SK-N-SH (cell line): Measurements from ENCODE around the gene CD101. TPM values are rescaled to one million over a fixed set of nuclear protein-coding genes. Genes with fewer than 3 reads are reported as not detected.

ENCODE experiments used
- CTCF ChIA-PET: fragments of 300-600, 350-600 bp; formaldehyde crosslinking; extraction: SDS; loops from one replicate; lab custom pipeline; 2021; lab: Yijun Ruan, JAX
- POLR2A ChIA-PET: fragments of 350-600 bp; sonication (Branson Sonifier 250); formaldehyde crosslinking; extraction: SDS; loops from one replicate; lab custom pipeline; 2020; ENCODE audit warnings: antibody characterized with exemption, inconsistent platforms; lab: Yijun Ruan, JAX
- DNase-seq: peaks from one replicate; pipeline ENCODE4 v3.0.0; 2012
- H2AFZ ChIP-seq: fragments of 200-600 bp; sonication (generic); 2 replicates; pipeline ENCODE4 v1.8.1; 2016; ENCODE audit warnings: antibody characterized with exemption, mild to moderate bottlenecking, low read depth
- H3F3A ChIP-seq: fragments of 200-600 bp; sonication (generic); replicated peaks from 2 replicates; pipeline ENCODE3; 2016; ENCODE audit warnings: antibody characterized with exemption, mild to moderate bottlenecking; ENCODE audit not compliant: insufficient read depth
- H3K27ac ChIP-seq, 2 experiments: fragments of 200-500 bp in 1 of 2; fragments of 200-600 bp in 1 of 2; sonication (Bioruptor generic) in 1 of 2; sonication (generic), shearing (Covaris generic) in 1 of 2; 2 replicates each; pipeline versions ENCODE4 v1.5.1 to v1.6.1; 2014 to 2016; ENCODE audit warnings: low read depth in 2 of 2, inconsistent platforms in 1 of 2, low read length in 1 of 2, mild to moderate bottlenecking in 1 of 2, mixed read lengths in 1 of 2
- H3K27me3 ChIP-seq: fragments of 200-600 bp; sonication (generic), shearing (Covaris generic); 2 replicates; pipeline ENCODE4 v1.6.1; 2016; ENCODE audit warnings: mixed run types; ENCODE audit not compliant: insufficient read depth
- H3K36me3 ChIP-seq, 2 experiments: fragments of 200-500 bp in 1 of 2; fragments of 200-600 bp in 1 of 2; sonication (Bioruptor generic) in 1 of 2; sonication (generic) in 1 of 2; replicated peaks in 1 of 2; 2 replicates each; pipeline versions ENCODE3 to v1.5.1; 2014 to 2016; ENCODE audit warnings: low read length in 1 of 2, mild to moderate bottlenecking in 1 of 2; ENCODE audit not compliant: insufficient read depth in 2 of 2, control insufficient read depth in 1 of 2
- H3K4me1 ChIP-seq, 2 experiments: fragments of 200-500 bp in 1 of 2; fragments of 200-600 bp in 1 of 2; sonication (Bioruptor generic) in 1 of 2; sonication (generic), shearing (Covaris generic) in 1 of 2; 2 replicates each; pipeline versions ENCODE4 v1.5.1 to v1.6.1; 2014 to 2016; ENCODE audit warnings: low read depth in 1 of 2, low read length in 1 of 2, mixed run types in 1 of 2; ENCODE audit not compliant: insufficient read depth in 2 of 2, control insufficient read depth in 1 of 2
- H3K4me2 ChIP-seq: fragments of 200-600 bp; sonication (generic), shearing (Covaris generic); 2 replicates; pipeline ENCODE4 v1.6.1; 2017; ENCODE audit warnings: mixed run types
- H3K4me3 ChIP-seq, 2 experiments: fragments of 200-500 bp in 1 of 2; fragments of 200-600 bp in 1 of 2; sonication (Bioruptor generic) in 1 of 2; sonication (generic), shearing (Covaris generic) in 1 of 2; 2 replicates each; pipeline versions ENCODE4 v1.5.1 to v1.8.1; 2014 to 2016; ENCODE audit warnings: low read depth in 2 of 2, inconsistent platforms in 1 of 2, low read length in 1 of 2, mild to moderate bottlenecking in 1 of 2, mixed read lengths in 1 of 2, moderate library complexity in 1 of 2
- H3K79me2 ChIP-seq: fragments of 200-600 bp; sonication (generic); 2 replicates; pipeline ENCODE4 v1.8.1; 2017; ENCODE audit warnings: mild to moderate bottlenecking; ENCODE audit not compliant: insufficient read depth
- H3K9ac ChIP-seq: fragments of 200-600 bp; sonication (generic); 2 replicates; pipeline ENCODE4 v1.6.1; 2017; ENCODE audit warnings: mixed run types
- H3K9me2 ChIP-seq: fragments of 200-600 bp; sonication (generic); 2 replicates; pipeline ENCODE4 v1.6.1; 2017; ENCODE audit warnings: mixed run types
- H3K9me3 ChIP-seq: fragments of 200-600 bp; sonication (generic); 2 replicates; pipeline ENCODE4 v1.6.1; 2017; ENCODE audit warnings: mixed run types, mild to moderate bottlenecking, moderate library complexity
- H4K20me1 ChIP-seq: fragments of 200-600 bp; sonication (generic); 2 replicates; pipeline ENCODE4 v1.6.1; 2017; ENCODE audit warnings: mild to moderate bottlenecking, mixed run types; ENCODE audit not compliant: insufficient read depth
- CHD2 ChIP-seq: fragments of 150-350 bp; IDR thresholded peaks from 2 replicates; pipeline ENCODE4 v1.6.1; 2018; ENCODE audit warnings: low read length; ENCODE audit not compliant: partially characterized antibody
- CTCF ChIP-seq: fragments of 200-600 bp; sonication (generic); IDR thresholded peaks from 2 replicates; pipeline ENCODE4 v1.6.1; 2017; ENCODE audit warnings: antibody characterized with exemption, mild to moderate bottlenecking, moderate library complexity
- ELF1 ChIP-seq: IDR thresholded peaks from 2 replicates; pipeline ENCODE4 v1.4.0; 2012
- EP300 ChIP-seq, 2 experiments: IDR thresholded peaks; 2 replicates each; pipeline versions ENCODE4 v1.4.0 to v1.6.1; 2012; ENCODE audit warnings: borderline replicate concordance in 1 of 2, low read depth in 1 of 2, low read length in 1 of 2
- FOXJ3 ChIP-seq: sonication (generic); formaldehyde crosslinking; IDR thresholded peaks from 2 replicates; pipeline ENCODE4 v1.5.1; 2020; ENCODE audit warnings: mild to moderate bottlenecking, missing genetic modification reagents
- GABPA ChIP-seq: IDR thresholded peaks from 2 replicates; pipeline ENCODE4 v1.4.0; 2012; ENCODE audit warnings: low read depth, mild to moderate bottlenecking
- GATA2 ChIP-seq: sonication (generic); formaldehyde crosslinking; IDR thresholded peaks from 2 replicates; pipeline ENCODE4 v1.5.0; 2020; ENCODE audit warnings: mild to moderate bottlenecking, missing genetic modification reagents
- IRF3 ChIP-seq: fragments of 150-350 bp; IDR thresholded peaks from 2 replicates; pipeline ENCODE4 v1.6.1; 2016; ENCODE audit warnings: mild to moderate bottlenecking, low read depth, low read length
- MAX ChIP-seq: IDR thresholded peaks from 2 replicates; pipeline ENCODE4 v1.4.0; 2012; ENCODE audit warnings: low read depth
- MEF2A ChIP-seq: IDR thresholded peaks from 2 replicates; pipeline ENCODE4 v1.4.0; 2012; ENCODE audit warnings: low read depth, borderline replicate concordance
- NFIC ChIP-seq: IDR thresholded peaks from 2 replicates; pipeline ENCODE4 v1.4.0; 2012; ENCODE audit warnings: borderline replicate concordance
- NRF1 ChIP-seq: IDR thresholded peaks from 2 replicates; pipeline ENCODE4 v1.6.1; 2012; ENCODE audit warnings: low read depth, mild to moderate bottlenecking, low read length
- POLR2AphosphoS5 ChIP-seq: IDR thresholded peaks from 2 replicates; pipeline ENCODE4 v1.6.1; 2012; ENCODE audit warnings: low read depth, low read length
- RCOR1 ChIP-seq: fragments of 150-350 bp; IDR thresholded peaks from 2 replicates; pipeline ENCODE4 v1.6.1; 2017; ENCODE audit warnings: antibody characterized with exemption, low read length
- RXRA ChIP-seq: IDR thresholded peaks from 2 replicates; pipeline ENCODE4 v1.4.0; 2012; ENCODE audit warnings: low read depth, mild to moderate bottlenecking, borderline replicate concordance
- SIN3A ChIP-seq: IDR thresholded peaks from 2 replicates; pipeline ENCODE4 v1.6.1; 2012; ENCODE audit warnings: low read depth, mild to moderate bottlenecking, low read length, moderate library complexity, borderline replicate concordance
- SMC3 ChIP-seq: IDR thresholded peaks from 2 replicates; pipeline ENCODE4 v1.6.1; 2012; ENCODE audit warnings: low read depth, low read length, improper control_type of control experiment
- TCF12 ChIP-seq: IDR thresholded peaks from 2 replicates; pipeline ENCODE4 v1.4.0; 2012
- TEAD4 ChIP-seq: IDR thresholded peaks from 2 replicates; pipeline ENCODE4 v1.4.0; 2012; ENCODE audit warnings: mild to moderate bottlenecking, borderline replicate concordance; ENCODE audit not compliant: insufficient read depth
- USF1 ChIP-seq: IDR thresholded peaks from 2 replicates; pipeline ENCODE4 v1.4.0; 2012; ENCODE audit warnings: low read depth, borderline replicate concordance
- ZBTB33 ChIP-seq: IDR thresholded peaks from 2 replicates; pipeline ENCODE4 v1.4.0; 2012; ENCODE audit warnings: low read depth, borderline replicate concordance
- WGBS: methylation state at CpG from one replicate; pipeline ENCODE4 v1.1.6; 2017; ENCODE audit warnings: low lambda C conversion rate; 5-methylcytosine and 5-hydroxymethylcytosine counted together
- polyA plus RNA-seq, 3 experiments: library from polyadenylated mRNA; depleted of rRNA; stranded (reverse); fragments of >200 nt; gene quantifications; 2 replicates each; pipeline ENCODE4 v1.2.3, GENCODE V29; 2012

The CD101 gene
- polyA plus RNA-seq, 1 of the 3 experiments (the other 2 are of a cell fraction): 0.16 TPM

GRCh38 chr1:116997066-116997465 lies 4.5 kb upstream of the CD101 start:
- no peaks in the 10 kb centered on the region for H3K9me3 ChIP-seq
- 0 out of 4 replicates have a peak, but pooled peaks cover 0 to 4% of the 10 kb centered on the region in 2 experiments for H3K4me1 ChIP-seq
- H2AFZ ChIP-seq: no peak overlapping the region
- CTCF ChIA-PET: interaction anchor here (1.5 kb wide), 1 partner anchor 8 kb away, joined by 4 read pairs; no protein-coding TSS in a partner anchor
- H3F3A ChIP-seq: no peaks in the 10 kb centered on the region
- 74% methylated on average over 1 of the region's 1 CpG for WGBS
- no peak overlapping the region for H3K9ac ChIP-seq
- no peaks in the 10 kb centered on the region for H3K27me3 ChIP-seq
- DNase-seq: no peak
- no peak overlapping the region for H3K4me3 ChIP-seq
- no peaks in the 10 kb centered on the region for H4K20me1 ChIP-seq
- H3K9me2 ChIP-seq: no peaks in the 10 kb centered on the region
- TF ChIP-seq NFIC (no peak), SMC3 (no peak), ZBTB33 (no peak), SIN3A (no peak), POLR2AphosphoS5 (no peak), MAX (no peak), IRF3 (no peak), NRF1 (no peak), FOXJ3 (CRISPR knock-in tag) (no peak), RCOR1 (no peak), GABPA (no peak), ELF1 (no peak)
- no peak overlapping the region for H3K27ac ChIP-seq
- POLR2A ChIA-PET: no interaction called here
- no peaks in the 10 kb centered on the region for H3K36me3 ChIP-seq
- no peaks in the 10 kb centered on the region for H3K79me2 ChIP-seq
- no peak overlapping the region for H3K4me2 ChIP-seq

GRCh38 chr1:116997636-116998035 lies 3.9 kb upstream of the CD101 start:
- H3K79me2 ChIP-seq: no peaks in the 10 kb centered on the region
- H3K9ac ChIP-seq: no peak overlapping the region
- no peaks in the 10 kb centered on the region for H4K20me1 ChIP-seq
- no peaks in the 10 kb centered on the region for H3K9me3 ChIP-seq
- no peak overlapping the region for H3K27ac ChIP-seq
- no peaks in the 10 kb centered on the region for H3K36me3 ChIP-seq
- CTCF ChIA-PET: interaction anchor here (1.5 kb wide), 1 partner anchor 423 kb away, joined by 5 read pairs; no protein-coding TSS in a partner anchor
- H3K4me1 ChIP-seq: 0 out of 4 replicates have a peak, but pooled peaks cover 0 to 4% of the 10 kb centered on the region in 2 experiments
- no peaks in the 10 kb centered on the region for H3F3A ChIP-seq
- H3K4me2 ChIP-seq: no peak overlapping the region
- H3K9me2 ChIP-seq: no peaks in the 10 kb centered on the region
- H2AFZ ChIP-seq: no peak overlapping the region
- POLR2A ChIA-PET: no interaction called here
- no peak for DNase-seq
- H3K27me3 ChIP-seq: no peaks in the 10 kb centered on the region
- no peak overlapping the region for H3K4me3 ChIP-seq
- TF ChIP-seq TCF12 (no peak), TEAD4 (no peak), EP300 (IDR thresholded peaks at IDR 0.05; ENCODE audit: borderline replicate concordance in 1 of 2, low read depth in 1 of 2, low read length in 1 of 2) (no peak), USF1 (no peak), CHD2 (no peak), MEF2A (no peak), RCOR1 (no peak), GATA2 (CRISPR knock-in tag) (no peak), IRF3 (no peak), FOXJ3 (CRISPR knock-in tag) (no peak), CTCF (no peak), RXRA (no peak)
